GM19043 (cell line): ENCODE results near the gene MED31.
"Not testable (repeated sequence)": the region's sequence is repeated elsewhere in the genome, so short reads cannot be mapped to it uniquely, and the experiment has no call there.

Experiments
- ATAC-seq: cut with Tn5 transposase; IDR thresholded peaks from one replicate; pipeline ENCODE4 v1.9.1; 2021; ENCODE audit warnings: low read depth; ENCODE audit not compliant: unreplicated experiment

MED31 gene

DNA sequence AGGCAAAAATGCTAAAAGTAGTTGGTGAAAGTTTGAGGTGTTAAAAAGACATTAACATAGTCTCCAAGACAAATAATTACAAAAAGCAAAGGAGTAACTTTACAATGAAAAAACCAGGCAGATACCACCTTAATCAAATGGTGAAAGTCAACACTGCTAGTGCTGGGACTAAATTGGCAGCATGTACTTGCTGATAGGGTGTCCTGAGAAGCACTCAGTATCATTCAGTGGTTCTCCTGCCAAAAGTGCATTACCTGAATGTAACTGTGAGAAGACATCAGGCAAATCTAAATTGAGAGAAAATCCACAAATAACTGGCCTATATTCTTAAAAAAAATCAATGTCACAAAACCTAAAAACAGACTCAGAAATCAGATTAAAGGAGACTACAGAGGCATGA is 18.9 kb downstream of the MED31 start:
- ATAC-seq = no peak

DNA sequence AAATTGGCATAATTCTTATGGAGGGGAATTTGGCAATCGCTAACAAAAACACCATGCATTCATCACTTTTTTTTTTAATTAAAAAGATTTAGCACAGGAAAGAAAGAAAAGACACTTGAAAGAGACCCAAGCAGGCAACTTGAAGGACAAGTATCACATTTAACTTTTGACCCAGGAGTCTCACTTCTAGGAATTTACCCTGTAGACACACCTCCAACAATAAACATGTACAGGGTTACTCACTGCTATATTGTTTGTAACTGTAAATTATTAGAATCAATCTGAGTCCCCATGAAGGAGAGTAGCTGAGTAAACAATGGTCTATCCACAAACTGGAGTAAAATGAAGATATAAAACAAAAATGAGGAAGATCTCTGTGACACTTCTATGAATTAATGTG is 21.0 kb downstream of the MED31 start:
- no peak for ATAC-seq

DNA sequence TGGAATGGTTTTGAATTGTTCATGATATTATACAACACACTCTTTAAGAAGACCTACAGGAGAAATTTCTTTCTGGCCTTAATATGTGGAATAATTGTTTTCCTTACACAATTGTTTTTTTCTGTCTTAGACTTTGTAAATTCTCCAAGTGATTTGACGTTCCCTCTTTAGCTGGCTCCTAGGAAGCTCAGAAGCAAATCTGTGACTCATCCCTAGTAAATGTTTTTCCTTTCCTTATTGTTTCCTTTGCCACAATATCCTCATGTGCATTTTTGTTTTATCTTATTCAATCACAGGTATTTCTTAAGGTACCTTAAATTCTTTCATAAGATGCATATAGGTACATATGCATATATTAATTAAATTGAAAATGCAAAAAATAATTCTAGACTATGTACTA is 24.4 kb downstream of the MED31 start:
- no peak for ATAC-seq

DNA sequence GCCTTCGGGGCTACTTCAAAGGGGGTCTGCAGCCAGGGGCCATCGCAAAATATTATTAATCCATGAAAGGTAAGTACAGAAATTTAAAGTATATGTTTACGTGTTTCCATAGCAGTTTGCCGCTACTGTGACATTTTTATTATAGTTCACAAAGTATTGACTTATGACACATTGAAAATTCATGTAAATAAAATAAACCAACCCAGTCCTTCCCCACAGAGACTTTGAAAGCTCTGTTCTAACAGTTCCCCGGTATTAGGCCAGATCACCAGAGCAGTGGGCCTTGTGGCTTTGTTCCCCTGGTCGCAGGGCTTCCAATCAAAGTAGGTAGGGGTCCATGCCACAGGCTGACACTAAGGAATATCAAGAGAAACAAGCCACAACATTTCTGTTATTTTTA is 24.8 kb downstream of the MED31 start:
- ATAC-seq = no peak

DNA sequence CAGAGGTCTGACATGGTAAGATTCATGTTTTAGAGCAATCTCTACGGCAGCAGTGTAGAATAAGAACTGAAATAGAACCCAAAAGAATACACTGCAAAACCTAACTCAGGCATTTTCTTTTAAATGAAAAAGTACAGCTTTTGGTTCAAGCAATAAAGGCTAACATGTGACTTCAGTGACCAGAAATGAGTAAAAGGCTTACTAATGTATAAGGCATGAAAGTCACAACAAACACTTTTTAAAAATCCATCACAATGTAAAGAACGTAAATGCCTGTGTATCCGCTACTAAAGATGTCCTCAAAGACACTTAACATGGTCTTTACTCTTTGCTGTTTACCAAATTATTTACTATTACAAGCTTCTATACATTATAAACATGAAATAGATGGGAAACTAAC is 27.5 kb downstream of the MED31 start:
- ATAC-seq = no peak

DNA sequence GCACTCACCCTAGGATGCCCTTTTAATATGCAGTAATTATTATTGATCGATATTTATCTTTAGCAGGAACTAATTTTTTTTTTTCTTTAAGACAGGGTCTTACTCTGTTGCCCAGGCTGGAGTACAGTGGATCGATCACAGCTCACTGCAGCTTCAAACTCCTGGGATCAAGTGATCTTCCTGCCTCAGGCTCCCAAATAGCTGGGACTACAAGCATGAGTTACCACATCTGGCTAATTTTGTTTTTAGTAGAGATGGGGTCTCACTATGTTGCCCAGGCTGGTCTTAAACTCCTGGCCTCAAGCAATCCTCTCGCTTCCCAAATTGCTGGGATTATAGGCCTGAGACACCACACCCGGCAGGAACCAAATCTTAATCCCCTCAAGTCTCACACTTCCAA is 40.2 kb downstream of the MED31 start:
- no peak for ATAC-seq

DNA sequence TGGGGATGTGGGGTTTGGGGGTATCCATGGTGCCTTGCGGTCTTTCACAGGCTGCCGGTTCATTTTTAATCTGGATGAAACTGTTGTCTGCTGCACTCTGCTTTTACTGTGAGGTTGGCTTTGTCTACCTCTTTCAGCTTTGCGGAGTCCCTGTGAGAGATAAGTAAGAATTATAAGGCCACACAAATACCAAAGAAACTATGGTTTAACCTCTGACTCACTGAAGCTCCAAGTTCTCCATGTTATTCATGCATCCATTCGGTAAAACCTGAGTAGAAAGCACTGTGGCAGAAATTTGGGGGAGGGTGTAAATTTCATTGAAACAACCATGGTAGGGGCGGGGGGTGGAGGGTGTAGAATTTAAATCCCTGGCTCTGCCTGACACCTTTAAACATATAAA is 41.4 kb downstream of the MED31 start:
- ATAC-seq = no peak

DNA sequence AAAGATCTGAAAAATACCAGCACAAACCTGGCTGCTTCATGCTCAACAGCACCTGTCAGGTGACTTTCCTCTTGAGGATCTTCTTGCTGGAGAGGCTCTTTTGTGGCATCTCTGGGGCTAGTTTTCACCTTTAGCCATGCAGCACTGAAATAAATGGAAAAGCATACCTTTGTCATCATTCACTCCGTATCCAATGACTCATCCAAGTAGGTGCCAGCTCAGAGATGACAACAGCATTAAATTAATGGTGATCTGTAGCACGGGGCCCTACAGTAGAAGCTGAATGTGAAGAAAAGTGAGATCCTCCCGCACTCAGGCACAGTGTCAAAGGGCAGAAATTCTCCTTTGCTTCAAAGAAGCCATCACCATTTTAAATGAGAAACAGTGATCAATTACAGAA is 43.1 kb downstream of the MED31 start:
- no peak for ATAC-seq

DNA sequence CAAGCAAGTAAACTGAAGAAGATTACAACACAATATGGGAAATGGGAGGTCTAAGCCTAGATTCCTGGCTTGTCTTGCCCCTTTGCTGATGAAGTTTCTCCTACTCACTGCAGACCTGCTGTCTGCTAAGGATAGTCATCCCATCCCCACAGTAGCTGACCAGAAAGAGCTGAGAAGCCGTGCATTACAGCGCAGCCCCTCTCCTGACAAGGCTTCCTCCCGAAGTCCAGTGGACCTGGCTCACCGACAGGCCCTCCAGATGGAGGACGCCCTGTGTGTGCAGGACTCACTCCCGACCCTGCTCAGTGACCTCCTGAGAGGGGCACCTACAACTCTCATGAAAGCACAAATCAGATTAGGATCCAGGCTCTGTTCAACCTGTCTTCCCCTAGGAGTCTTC is 46.3 kb downstream of the MED31 start:
- no peak for ATAC-seq

DNA sequence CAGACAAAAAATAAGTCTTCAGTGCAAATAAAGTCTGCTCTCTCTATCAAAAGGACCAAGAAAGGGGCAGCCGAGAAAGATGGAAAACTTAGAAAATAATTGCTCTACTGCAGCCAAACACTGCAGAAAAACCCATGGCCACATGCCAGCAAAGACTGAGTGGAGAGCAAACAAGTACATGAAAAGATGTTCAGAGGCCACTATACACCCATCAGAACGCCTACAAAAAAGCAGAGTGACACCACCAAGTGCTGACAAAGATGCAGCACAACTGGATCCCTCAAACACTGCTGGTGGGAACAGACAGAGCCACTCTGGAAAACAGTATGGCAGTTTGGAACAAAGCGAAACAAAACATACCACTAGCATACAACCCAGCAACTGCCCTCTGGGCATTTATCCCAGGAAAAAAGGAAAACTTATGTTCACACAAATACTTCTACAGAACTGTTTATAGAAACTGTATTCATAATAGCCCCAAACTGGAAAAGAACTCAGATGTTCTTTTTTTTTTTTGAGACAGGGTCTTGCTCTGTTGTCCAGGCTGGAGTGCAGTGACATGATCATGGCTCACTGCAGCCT is 47.6 kb downstream of the MED31 start:
- ATAC-seq = no peak

DNA sequence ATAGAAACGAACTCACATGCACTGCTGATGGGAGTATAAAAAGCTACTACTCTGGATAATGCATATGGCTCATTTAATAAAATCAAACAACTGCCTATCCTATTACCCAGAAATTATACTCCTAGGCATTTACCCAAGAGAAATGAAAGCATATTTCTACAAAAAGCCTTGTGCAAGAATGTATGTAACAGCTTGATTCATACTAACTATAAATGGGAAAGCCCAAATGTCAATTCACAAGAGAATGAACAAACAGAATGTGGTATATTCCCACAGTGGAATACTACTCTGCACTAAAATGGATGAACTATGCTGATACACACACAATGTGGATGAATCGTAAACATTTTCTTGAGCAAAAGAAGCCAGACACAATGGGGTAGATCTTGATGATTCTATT is 49.3 kb downstream of the MED31 start:
- no peak for ATAC-seq

DNA sequence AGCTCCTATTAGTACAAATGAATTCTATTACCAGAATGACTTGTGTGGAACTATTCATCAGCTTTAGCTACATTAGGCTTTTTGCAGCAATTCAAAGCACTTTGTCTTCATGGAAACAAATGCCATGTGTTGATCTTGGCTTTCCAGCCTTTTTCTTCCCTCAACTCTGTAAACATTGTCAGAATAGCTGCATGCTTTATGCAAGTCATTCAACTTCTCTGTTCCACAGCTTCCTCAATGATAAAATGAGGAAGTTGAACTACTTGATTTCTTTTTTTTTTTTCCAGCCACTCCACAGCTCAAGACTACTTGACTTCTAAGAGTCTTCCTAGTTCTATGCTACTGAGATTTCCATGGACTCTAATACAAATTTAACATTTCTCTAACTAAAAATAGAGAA is 52.0 kb downstream of the MED31 start:
- ATAC-seq = no peak

DNA sequence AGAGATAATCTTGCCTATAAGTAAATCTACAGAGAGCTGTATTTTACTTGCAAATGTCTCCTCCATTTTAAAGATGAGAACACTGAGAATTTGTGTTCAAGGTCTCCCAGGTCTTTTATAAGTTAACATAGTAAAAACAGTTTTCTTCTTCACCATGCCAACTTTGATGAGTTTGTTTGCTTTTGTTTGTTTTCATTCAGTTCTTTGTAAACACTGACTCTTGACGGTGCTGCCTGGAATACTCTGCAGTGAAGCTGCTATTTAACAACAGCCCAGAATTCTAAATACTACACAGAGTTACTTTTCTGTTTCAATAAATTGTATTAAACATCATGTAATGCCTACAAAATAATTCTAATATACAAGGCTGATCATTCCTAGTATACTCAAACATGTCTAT is 53.7 kb downstream of the MED31 start:
- no peak for ATAC-seq

DNA sequence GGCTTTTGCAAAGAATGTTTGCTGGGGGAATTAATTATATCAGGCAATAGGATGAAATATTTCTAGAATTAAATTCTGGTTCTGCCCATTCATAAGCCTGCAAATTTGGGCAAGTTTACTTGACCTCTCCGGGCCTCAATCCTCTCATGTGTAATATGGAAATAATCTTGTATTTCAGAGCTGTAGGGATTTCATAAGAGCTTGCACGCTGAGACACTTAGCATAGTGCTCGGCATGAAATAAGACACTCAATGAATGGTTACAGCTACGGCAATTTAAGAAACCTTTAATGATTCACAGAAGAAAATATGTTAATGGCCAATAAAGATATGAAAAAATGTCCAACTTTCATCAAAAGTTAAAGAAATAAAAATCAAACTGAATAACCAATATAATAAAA is 54.5 kb downstream of the MED31 start:
- no peak for ATAC-seq

DNA sequence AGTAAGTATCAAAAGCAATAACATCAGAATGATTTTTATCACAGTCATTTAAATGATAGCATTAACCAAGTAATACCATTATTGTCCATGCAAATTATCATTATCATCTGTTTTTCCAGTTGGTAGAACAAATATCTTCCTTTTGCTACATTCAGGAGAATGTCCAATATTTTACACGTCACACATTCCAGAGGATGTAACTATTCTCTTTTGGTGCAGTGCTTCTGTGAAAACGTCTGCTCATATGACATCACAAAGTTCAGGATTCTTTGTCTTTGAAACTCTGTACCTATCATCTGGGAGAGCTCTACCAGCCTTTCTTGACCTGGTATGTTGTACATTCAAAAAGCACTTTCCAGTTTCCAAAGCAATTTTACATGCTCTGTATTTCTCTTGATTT is 54.9 kb downstream of the MED31 start:
- ATAC-seq = no peak

DNA sequence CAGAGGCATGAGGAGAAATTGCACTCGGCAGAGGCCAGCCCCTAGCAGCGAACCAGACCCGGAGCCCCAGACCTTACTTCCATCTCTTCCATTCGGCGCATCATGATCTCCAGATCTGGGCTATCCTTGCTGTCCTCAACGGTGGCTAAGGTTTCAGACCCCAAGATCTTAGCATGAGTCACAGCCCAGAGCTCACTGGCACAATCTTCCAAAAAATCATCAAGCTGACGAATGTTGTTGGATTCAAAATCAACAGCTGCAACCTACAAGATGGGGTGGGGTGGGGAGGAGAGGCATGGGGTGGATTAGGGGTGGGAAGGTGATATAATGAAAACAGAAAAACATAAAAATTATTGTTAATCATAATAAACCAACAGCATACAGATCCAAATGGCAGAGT is 55.3 kb downstream of the MED31 start:
- ATAC-seq = no peak

DNA sequence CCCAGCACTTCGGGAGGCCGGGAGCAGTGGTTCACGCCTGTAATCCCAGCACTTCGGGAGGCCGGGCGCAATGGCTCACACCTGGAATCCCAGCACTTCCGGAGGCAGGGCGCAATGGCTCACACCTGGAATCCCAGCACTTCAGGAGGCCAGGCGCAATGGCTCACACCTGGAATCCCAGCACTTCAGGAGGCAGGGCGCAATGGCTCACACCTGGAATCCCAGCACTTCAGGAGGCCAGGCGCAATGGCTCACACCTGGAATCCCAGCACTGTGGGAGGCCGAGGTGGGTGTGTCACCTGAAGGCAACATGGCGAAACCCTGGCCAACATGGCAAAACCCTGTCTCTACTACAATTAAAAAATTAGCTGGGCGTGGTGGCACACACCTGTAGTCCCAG is 58.0 kb downstream of the MED31 start:
- not testable (repeated sequence) for ATAC-seq
